Stomach (tissue), 4 donors: Measurements from ENCODE around the gene POC1B.

Experiments used
- POLR2A ChIP-seq, 4 donors: fragments of 450-650 bp; IDR thresholded peaks; one replicate each; pipeline ENCODE4 v1.6.1; 2016; ENCODE audit warnings: antibody characterized with exemption in 4 of 4, control low read depth in 2 of 4, mild to moderate bottlenecking in 1 of 4, moderate library complexity in 1 of 4
- POLR2AphosphoS5 ChIP-seq, 3 donors: sonication (generic); formaldehyde crosslinking; IDR thresholded peaks; one replicate each; pipeline ENCODE4 v1.6.1; 2016; ENCODE audit warnings: antibody characterized with exemption in 3 of 3
- TF ChIP-seq, protein P1 (sequence below), 7 experiments: fragments of 450-650 bp in 4 of 7; fragments of 200-600 bp in 3 of 7; sonication (generic) in 3 of 7; IDR thresholded peaks; one replicate each; pipeline ENCODE4 v1.5.1; 2016 to 2019; ENCODE audit warnings: antibody characterized with exemption in 7 of 7, control low read depth in 2 of 7, mild to moderate bottlenecking in 1 of 7

- TF ChIP-seq, protein P1, sequence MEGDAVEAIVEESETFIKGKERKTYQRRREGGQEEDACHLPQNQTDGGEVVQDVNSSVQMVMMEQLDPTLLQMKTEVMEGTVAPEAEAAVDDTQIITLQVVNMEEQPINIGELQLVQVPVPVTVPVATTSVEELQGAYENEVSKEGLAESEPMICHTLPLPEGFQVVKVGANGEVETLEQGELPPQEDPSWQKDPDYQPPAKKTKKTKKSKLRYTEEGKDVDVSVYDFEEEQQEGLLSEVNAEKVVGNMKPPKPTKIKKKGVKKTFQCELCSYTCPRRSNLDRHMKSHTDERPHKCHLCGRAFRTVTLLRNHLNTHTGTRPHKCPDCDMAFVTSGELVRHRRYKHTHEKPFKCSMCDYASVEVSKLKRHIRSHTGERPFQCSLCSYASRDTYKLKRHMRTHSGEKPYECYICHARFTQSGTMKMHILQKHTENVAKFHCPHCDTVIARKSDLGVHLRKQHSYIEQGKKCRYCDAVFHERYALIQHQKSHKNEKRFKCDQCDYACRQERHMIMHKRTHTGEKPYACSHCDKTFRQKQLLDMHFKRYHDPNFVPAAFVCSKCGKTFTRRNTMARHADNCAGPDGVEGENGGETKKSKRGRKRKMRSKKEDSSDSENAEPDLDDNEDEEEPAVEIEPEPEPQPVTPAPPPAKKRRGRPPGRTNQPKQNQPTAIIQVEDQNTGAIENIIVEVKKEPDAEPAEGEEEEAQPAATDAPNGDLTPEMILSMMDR (IDR thresholded peaks at IDR 0.05): no peak
- no peak for TF ChIP-seq POLR2A (IDR thresholded peaks at IDR 0.05)
- no peak for TF ChIP-seq POLR2AphosphoS5 (IDR thresholded peaks at IDR 0.05)
Observed at GRCh38 chr12:89432396-89432795, 93.5 kb downstream of the POC1B start.
